Testis (tissue), 2 donors: ENCODE results near the gene KDM4C.

Source experiments
- CTCF ChIP-seq, 3 experiments: fragments of 450-650 bp in 2 of 3; fragments of 200-600 bp in 1 of 3; sonication (generic) in 1 of 3; IDR thresholded peaks; one replicate each; pipeline ENCODE4 v1.5.1; 2016 to 2019; ENCODE audit warnings: antibody characterized with exemption in 3 of 3, mild to moderate bottlenecking in 2 of 3, moderate library complexity in 1 of 3
- POLR2A ChIP-seq: fragments of 450-650 bp; IDR thresholded peaks from one replicate; pipeline ENCODE4 v1.6.1; 2017; ENCODE audit warnings: antibody characterized with exemption, mild to moderate bottlenecking, moderate library complexity

GRCh38 chr9:6975198-6975597 lies 217.4 kb downstream of the KDM4C start:
- no peak for TF ChIP-seq CTCF (IDR thresholded peaks at IDR 0.05)
- TF ChIP-seq POLR2A: no peak
